ENCODE results near the gene ACYP2.

ACYP2 gene

DNA sequence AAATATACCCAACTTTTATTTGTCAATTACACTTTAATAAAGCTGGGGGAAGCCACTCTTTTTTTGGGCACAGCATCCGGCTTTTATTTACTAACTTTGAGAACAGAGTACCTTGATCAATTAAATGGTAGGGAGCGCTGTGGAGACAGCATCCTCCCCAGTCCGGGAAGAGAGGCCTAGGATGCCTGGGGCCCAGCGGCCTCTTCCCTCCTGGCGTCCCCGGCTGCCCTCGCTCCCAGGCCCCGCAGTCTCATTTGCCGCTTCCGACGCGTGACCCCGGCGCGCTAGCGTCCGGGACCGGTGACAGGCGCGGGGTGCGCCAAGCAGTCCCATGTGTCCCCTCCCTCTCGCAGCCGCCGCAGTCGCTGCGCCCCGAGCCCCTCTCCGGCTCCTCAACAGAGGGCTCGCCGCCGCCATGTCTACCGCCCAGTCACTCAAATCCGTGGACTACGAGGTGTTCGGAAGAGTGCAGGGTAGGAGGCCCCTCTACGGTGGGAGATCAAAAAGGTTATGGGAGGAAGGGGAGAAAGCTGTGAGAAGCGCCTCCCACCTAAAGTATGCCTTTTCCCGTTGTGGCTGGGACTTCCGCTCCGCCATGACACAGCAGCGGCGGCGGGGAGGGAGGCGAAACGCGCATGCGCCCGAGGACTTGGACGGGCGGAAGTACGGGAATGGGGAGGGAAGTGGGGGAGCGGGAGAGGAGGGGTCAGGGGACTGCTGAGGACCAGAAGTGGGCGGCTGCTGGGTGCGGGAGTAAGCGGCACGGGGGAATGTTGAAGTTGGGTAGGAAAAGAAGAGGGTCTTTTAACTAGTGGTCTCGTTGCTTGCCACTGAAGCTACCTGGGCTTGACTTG, at the start of gene ACYP2:
Gene ACYP2, plus strand, starts transcription at position 332 of the 854 bp plus-strand sequence.
- peak; percentile 95 for ATAC-seq
- TF ChIP-seq BACH2 (CRISPR knock-in tag; IDR thresholded peaks at IDR 0.05; ENCODE audit: borderline replicate concordance) (no peak), ARNTL (CRISPR knock-in tag; IDR thresholded peaks at IDR 0.05; ENCODE audit: borderline replicate concordance, low read depth) (no peak), ZFP3 (CRISPR knock-in tag; IDR thresholded peaks at IDR 0.05) (peak; percentile 74; the same call in 1 of the 2 replicates), ZC3H10 (CRISPR knock-in tag; IDR thresholded peaks at IDR 0.05) (no peak), ZNF8 (CRISPR knock-in tag; IDR thresholded peaks at IDR 0.05) (no peak), ISL1 (CRISPR knock-in tag; IDR thresholded peaks at IDR 0.05) (no peak), OSR1 (CRISPR knock-in tag; IDR thresholded peaks at IDR 0.05) (no peak), ZNF565 (CRISPR knock-in tag; conservative IDR thresholded peaks at IDR 0.05; ENCODE audit: low read depth) (no peak), TCF4 (CRISPR knock-in tag; IDR thresholded peaks at IDR 0.05; ENCODE audit: borderline replicate concordance) (no peak), SNAI2 (CRISPR knock-in tag; IDR thresholded peaks at IDR 0.05) (no peak), TOX (CRISPR knock-in tag; IDR thresholded peaks at IDR 0.05; ENCODE audit: borderline replicate concordance) (no peak), ZFP30 (CRISPR knock-in tag; IDR thresholded peaks at IDR 0.05) (no peak), RARB (CRISPR knock-in tag; IDR thresholded peaks at IDR 0.05) (no peak), PPARA (CRISPR knock-in tag; IDR thresholded peaks at IDR 0.05; ENCODE audit: borderline replicate concordance) (no peak), GLIS3 (CRISPR knock-in tag; IDR thresholded peaks at IDR 0.05) (0 out of 2 replicates have a peak, but pooled peaks have one; percentile 49), CSDC2 (CRISPR knock-in tag; IDR thresholded peaks at IDR 0.05) (no peak)
- TF ChIP-seq, protein P1, sequence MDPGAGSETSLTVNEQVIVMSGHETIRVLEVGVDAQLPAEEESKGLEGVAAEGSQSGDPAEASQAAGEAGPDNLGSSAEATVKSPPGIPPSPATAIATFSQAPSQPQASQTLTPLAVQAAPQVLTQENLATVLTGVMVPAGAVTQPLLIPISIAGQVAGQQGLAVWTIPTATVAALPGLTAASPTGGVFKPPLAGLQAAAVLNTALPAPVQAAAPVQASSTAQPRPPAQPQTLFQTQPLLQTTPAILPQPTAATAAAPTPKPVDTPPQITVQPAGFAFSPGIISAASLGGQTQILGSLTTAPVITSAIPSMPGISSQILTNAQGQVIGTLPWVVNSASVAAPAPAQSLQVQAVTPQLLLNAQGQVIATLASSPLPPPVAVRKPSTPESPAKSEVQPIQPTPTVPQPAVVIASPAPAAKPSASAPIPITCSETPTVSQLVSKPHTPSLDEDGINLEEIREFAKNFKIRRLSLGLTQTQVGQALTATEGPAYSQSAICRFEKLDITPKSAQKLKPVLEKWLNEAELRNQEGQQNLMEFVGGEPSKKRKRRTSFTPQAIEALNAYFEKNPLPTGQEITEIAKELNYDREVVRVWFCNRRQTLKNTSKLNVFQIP (CRISPR knock-in tag; IDR thresholded peaks at IDR 0.05; ENCODE audit: borderline replicate concordance, low read depth): no peak
- TF ChIP-seq, protein P2, sequence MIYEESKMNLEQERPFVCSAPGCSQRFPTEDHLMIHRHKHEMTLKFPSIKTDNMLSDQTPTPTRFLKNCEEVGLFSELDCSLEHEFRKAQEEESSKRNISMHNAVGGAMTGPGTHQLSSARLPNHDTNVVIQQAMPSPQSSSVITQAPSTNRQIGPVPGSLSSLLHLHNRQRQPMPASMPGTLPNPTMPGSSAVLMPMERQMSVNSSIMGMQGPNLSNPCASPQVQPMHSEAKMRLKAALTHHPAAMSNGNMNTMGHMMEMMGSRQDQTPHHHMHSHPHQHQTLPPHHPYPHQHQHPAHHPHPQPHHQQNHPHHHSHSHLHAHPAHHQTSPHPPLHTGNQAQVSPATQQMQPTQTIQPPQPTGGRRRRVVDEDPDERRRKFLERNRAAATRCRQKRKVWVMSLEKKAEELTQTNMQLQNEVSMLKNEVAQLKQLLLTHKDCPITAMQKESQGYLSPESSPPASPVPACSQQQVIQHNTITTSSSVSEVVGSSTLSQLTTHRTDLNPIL (CRISPR knock-in tag; IDR thresholded peaks at IDR 0.05; ENCODE audit: low read depth): no peak
- TF ChIP-seq, protein P3, sequence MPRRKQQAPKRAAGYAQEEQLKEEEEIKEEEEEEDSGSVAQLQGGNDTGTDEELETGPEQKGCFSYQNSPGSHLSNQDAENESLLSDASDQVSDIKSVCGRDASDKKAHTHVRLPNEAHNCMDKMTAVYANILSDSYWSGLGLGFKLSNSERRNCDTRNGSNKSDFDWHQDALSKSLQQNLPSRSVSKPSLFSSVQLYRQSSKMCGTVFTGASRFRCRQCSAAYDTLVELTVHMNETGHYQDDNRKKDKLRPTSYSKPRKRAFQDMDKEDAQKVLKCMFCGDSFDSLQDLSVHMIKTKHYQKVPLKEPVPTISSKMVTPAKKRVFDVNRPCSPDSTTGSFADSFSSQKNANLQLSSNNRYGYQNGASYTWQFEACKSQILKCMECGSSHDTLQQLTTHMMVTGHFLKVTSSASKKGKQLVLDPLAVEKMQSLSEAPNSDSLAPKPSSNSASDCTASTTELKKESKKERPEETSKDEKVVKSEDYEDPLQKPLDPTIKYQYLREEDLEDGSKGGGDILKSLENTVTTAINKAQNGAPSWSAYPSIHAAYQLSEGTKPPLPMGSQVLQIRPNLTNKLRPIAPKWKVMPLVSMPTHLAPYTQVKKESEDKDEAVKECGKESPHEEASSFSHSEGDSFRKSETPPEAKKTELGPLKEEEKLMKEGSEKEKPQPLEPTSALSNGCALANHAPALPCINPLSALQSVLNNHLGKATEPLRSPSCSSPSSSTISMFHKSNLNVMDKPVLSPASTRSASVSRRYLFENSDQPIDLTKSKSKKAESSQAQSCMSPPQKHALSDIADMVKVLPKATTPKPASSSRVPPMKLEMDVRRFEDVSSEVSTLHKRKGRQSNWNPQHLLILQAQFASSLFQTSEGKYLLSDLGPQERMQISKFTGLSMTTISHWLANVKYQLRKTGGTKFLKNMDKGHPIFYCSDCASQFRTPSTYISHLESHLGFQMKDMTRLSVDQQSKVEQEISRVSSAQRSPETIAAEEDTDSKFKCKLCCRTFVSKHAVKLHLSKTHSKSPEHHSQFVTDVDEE (CRISPR knock-in tag; IDR thresholded peaks at IDR 0.05): 0 out of 2 replicates have a peak, but pooled peaks have one; percentile 13
- TF ChIP-seq, protein P4, sequence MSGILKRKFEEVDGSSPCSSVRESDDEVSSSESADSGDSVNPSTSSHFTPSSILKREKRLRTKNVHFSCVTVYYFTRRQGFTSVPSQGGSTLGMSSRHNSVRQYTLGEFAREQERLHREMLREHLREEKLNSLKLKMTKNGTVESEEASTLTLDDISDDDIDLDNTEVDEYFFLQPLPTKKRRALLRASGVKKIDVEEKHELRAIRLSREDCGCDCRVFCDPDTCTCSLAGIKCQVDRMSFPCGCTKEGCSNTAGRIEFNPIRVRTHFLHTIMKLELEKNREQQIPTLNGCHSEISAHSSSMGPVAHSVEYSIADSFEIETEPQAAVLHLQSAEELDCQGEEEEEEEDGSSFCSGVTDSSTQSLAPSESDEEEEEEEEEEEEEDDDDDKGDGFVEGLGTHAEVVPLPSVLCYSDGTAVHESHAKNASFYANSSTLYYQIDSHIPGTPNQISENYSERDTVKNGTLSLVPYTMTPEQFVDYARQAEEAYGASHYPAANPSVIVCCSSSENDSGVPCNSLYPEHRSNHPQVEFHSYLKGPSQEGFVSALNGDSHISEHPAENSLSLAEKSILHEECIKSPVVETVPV (CRISPR knock-in tag; IDR thresholded peaks at IDR 0.05): peak; percentile 42; the same call in 1 of the 2 replicates
- TF ChIP-seq, protein P5, sequence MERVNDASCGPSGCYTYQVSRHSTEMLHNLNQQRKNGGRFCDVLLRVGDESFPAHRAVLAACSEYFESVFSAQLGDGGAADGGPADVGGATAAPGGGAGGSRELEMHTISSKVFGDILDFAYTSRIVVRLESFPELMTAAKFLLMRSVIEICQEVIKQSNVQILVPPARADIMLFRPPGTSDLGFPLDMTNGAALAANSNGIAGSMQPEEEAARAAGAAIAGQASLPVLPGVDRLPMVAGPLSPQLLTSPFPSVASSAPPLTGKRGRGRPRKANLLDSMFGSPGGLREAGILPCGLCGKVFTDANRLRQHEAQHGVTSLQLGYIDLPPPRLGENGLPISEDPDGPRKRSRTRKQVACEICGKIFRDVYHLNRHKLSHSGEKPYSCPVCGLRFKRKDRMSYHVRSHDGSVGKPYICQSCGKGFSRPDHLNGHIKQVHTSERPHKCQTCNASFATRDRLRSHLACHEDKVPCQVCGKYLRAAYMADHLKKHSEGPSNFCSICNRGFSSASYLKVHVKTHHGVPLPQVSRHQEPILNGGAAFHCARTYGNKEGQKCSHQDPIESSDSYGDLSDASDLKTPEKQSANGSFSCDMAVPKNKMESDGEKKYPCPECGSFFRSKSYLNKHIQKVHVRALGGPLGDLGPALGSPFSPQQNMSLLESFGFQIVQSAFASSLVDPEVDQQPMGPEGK (CRISPR knock-in tag; IDR thresholded peaks at IDR 0.05; ENCODE audit: borderline replicate concordance): no peak; the same call in 1 of the 2 replicates

DNA sequence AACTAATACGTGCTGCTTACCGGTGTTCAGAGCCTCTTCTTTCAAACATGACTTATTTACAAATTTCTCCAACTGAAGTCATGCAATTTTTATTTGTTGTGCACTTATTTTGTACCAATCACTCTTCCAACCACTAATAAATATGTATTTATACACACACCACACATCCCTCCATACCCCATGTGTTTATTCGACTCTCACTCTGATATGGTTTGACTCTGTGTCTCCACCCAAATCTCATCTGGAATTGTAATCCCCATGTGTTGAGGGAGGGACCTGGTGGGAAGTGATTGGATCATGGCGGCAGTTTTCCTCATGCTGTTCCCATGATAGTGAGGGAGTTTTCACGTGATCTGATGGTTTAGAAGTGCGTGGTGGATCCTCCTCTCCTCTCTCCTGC, 49.5 kb upstream of the ACYP2 start:
- ATAC-seq: no peak
- TF ChIP-seq PPARA (CRISPR knock-in tag; IDR thresholded peaks at IDR 0.05; ENCODE audit: borderline replicate concordance): no peak
- no peak for TF ChIP-seq ZFP30 (CRISPR knock-in tag; IDR thresholded peaks at IDR 0.05)
- no peak for TF ChIP-seq ISL1 (CRISPR knock-in tag; IDR thresholded peaks at IDR 0.05)
- TF ChIP-seq ZNF70 (CRISPR knock-in tag; IDR thresholded peaks at IDR 0.05): no peak
- no peak for TF ChIP-seq ZFP3 (CRISPR knock-in tag; IDR thresholded peaks at IDR 0.05)
- TF ChIP-seq ZNF8 (CRISPR knock-in tag; IDR thresholded peaks at IDR 0.05): no peak
- TF ChIP-seq GLIS3 (CRISPR knock-in tag; IDR thresholded peaks at IDR 0.05): no peak
- no peak for TF ChIP-seq TCF4 (CRISPR knock-in tag; IDR thresholded peaks at IDR 0.05; ENCODE audit: borderline replicate concordance)
- no peak for TF ChIP-seq ZNF565 (CRISPR knock-in tag; conservative IDR thresholded peaks at IDR 0.05; ENCODE audit: low read depth)
- TF ChIP-seq, protein P5 (CRISPR knock-in tag; IDR thresholded peaks at IDR 0.05; ENCODE audit: borderline replicate concordance): no peak
- no peak for TF ChIP-seq CSDC2 (CRISPR knock-in tag; IDR thresholded peaks at IDR 0.05)
- TF ChIP-seq, protein P4 (CRISPR knock-in tag; IDR thresholded peaks at IDR 0.05): no peak
- no peak for TF ChIP-seq OSR1 (CRISPR knock-in tag; IDR thresholded peaks at IDR 0.05)
- TF ChIP-seq, protein P1 (CRISPR knock-in tag; IDR thresholded peaks at IDR 0.05; ENCODE audit: borderline replicate concordance, low read depth): no peak
